GM18498 (cell line): ENCODE data around the gene TBX20.
"Not testable (repeated sequence)": the region's sequence is repeated elsewhere in the genome, so short reads cannot be mapped to it uniquely, and the experiment has no call there.

Experiments used
- ATAC-seq: cut with Tn5 transposase; IDR thresholded peaks from one replicate; pipeline ENCODE4 v1.9.1; 2021; ENCODE audit warnings: mild to moderate bottlenecking, moderate library complexity; ENCODE audit not compliant: unreplicated experiment

The TBX20 gene

GRCh38 chr7:35256256-35257175, 2.6 kb upstream of the TBX20 start:
- ATAC-seq, result no peak

GRCh38 chr7:35255443-35256255, 1.7 kb upstream of the TBX20 start:
- ATAC-seq, result no peak

- no peak for ATAC-seq
These were observed 869 bp upstream of the TBX20 start for GRCh38 chr7:35254496-35255442.

- no peak for ATAC-seq
These were observed 515 bp downstream of the TBX20 start for GRCh38 chr7:35253460-35253709.

- ATAC-seq, result no peak
These were observed 1.1 kb downstream of the TBX20 start for GRCh38 chr7:35252612-35253459.

- ATAC-seq, result no peak
These were observed 2.1 kb downstream of the TBX20 start for GRCh38 chr7:35251606-35252310.

- ATAC-seq, result no peak
These were observed 3.0 kb downstream of the TBX20 start for GRCh38 chr7:35250941-35251340.

GRCh38 chr7:35250452-35250851, 3.4 kb downstream of the TBX20 start:
- no peak for ATAC-seq

- no peak for ATAC-seq
These were observed 4.4 kb downstream of the TBX20 start for GRCh38 chr7:35249537-35249907.

GRCh38 chr7:35248576-35249536, 5.0 kb downstream of the TBX20 start:
- no peak for ATAC-seq

- no peak for ATAC-seq
These were observed 7.1 kb downstream of the TBX20 start for GRCh38 chr7:35246819-35247218.

GRCh38 chr7:35241884-35242283, 12.0 kb downstream of the TBX20 start:
- ATAC-seq, result no peak

GRCh38 chr7:35241436-35241835, 12.5 kb downstream of the TBX20 start:
- no peak for ATAC-seq

GRCh38 chr7:35241008-35241407, 12.9 kb downstream of the TBX20 start:
- not testable (repeated sequence) for ATAC-seq

- not testable (repeated sequence) for ATAC-seq
These were observed 15.4 kb downstream of the TBX20 start for GRCh38 chr7:35238456-35238855.

GRCh38 chr7:35232994-35233393, 20.9 kb downstream of the TBX20 start:
- peak; percentile 64 for ATAC-seq

- not testable (repeated sequence) for ATAC-seq
These were observed 22.7 kb downstream of the TBX20 start for GRCh38 chr7:35231221-35231620.

- not testable (repeated sequence) for ATAC-seq
These were observed 24.7 kb downstream of the TBX20 start for GRCh38 chr7:35229116-35229780.
